Smooth muscle cell (in vitro differentiated cells): ENCODE results near the gene TENT4A. TPM values are rescaled to one million over a fixed set of nuclear protein-coding genes. Genes with fewer than 3 reads are reported as not detected.

Experiments used
- DNase-seq: peaks from one replicate; lab custom pipeline; 2025; ENCODE audit not compliant: unreplicated experiment; lab: John Stamatoyannopoulos, UW
- H2AFZ ChIP-seq: fragments of 200-600 bp; sonication (generic); 2 replicates; pipeline ENCODE4 v1.6.0; 2016; ENCODE audit warnings: antibody characterized with exemption, low read depth, mild to moderate bottlenecking
- H3F3A ChIP-seq: fragments of 200-600 bp; sonication (generic); 2 replicates; pipeline ENCODE4 v1.6.0; 2017; ENCODE audit warnings: antibody characterized with exemption, low read depth
- H3K27ac ChIP-seq: fragments of 200-600 bp; sonication (generic); 2 replicates; pipeline ENCODE4 v1.5.1; 2016; ENCODE audit warnings: low read depth, mild to moderate bottlenecking
- H3K27me3 ChIP-seq: fragments of 200-600 bp; sonication (generic); 2 replicates; pipeline ENCODE4 v1.6.1; 2016; ENCODE audit warnings: low read depth, mild to moderate bottlenecking
- H3K36me3 ChIP-seq: fragments of 200-600 bp; sonication (generic); 2 replicates; pipeline ENCODE4 v1.5.1; 2016; ENCODE audit warnings: low read depth
- H3K4me1 ChIP-seq: fragments of 200-600 bp; sonication (generic); 2 replicates; pipeline ENCODE4 v1.5.1; 2016; ENCODE audit warnings: low read depth
- H3K4me2 ChIP-seq: fragments of 200-600 bp; sonication (generic); 2 replicates; pipeline ENCODE4 v1.6.0; 2016; ENCODE audit warnings: mild to moderate bottlenecking
- H3K4me3 ChIP-seq: fragments of 200-600 bp; sonication (generic); 2 replicates; pipeline ENCODE4 v1.5.1; 2016; ENCODE audit warnings: mild to moderate bottlenecking
- H3K79me2 ChIP-seq: fragments of 200-600 bp; sonication (generic); 2 replicates; pipeline ENCODE4 v1.6.0; 2016; ENCODE audit warnings: low read depth, mild to moderate bottlenecking
- H3K9ac ChIP-seq: fragments of 200-600 bp; sonication (generic); 2 replicates; pipeline ENCODE4 v1.6.0; 2016; ENCODE audit warnings: low read depth
- H3K9me3 ChIP-seq: fragments of 200-600 bp; sonication (generic); replicated peaks from 2 replicates; pipeline ENCODE4 v1.5.1; 2016; ENCODE audit warnings: low read depth
- H4K20me1 ChIP-seq: fragments of 200-600 bp; sonication (generic); 2 replicates; pipeline ENCODE4 v1.6.0; 2016; ENCODE audit warnings: low read depth
- CTCF ChIP-seq: fragments of 200-600 bp; sonication (generic); IDR thresholded peaks from 2 replicates; pipeline ENCODE4 v1.5.1; 2017; ENCODE audit warnings: borderline replicate concordance, mild to moderate bottlenecking, antibody characterized with exemption; ENCODE audit not compliant: insufficient read depth, poor library complexity, severe bottlenecking
- WGBS: methylation state at CpG from one replicate; pipeline ENCODE4 v1.1.7; 2016; ENCODE audit warnings: low lambda C conversion rate; 5-methylcytosine and 5-hydroxymethylcytosine counted together
- polyA plus RNA-seq: library from polyadenylated mRNA; unstranded; fragments of >200 nt; fragmentation: Nextera tagmentation; extraction: Ambion mirVana; gene quantifications from 2 replicates; pipeline ENCODE4 v1.2.1, GENCODE V29; 2016
- total RNA-seq: library from RNA; depleted of rRNA; stranded (reverse); fragments of >200 nt; gene quantifications from 2 replicates; pipeline ENCODE4 v1.2.3, GENCODE V29; 2014

Gene TENT4A
- total and polyA plus RNA-seq, 2 experiments from 2014 or later, result 10.0 to 16.2 TPM

- Histone ChIP-seq H3K4me2 (no peak overlapping the region), H3F3A (no peaks in the 10 kb centered on the region), H3K27me3 (no peaks in the 10 kb centered on the region), H3K9ac (no peak overlapping the region), H3K79me2 (no peaks in the 10 kb centered on the region), H4K20me1 (no peaks in the 10 kb centered on the region), H3K27ac (no peak overlapping the region), H3K4me3 (no peak overlapping the region), H3K36me3 (no peaks in the 10 kb centered on the region), H3K4me1 (no peaks in the 10 kb centered on the region), H2AFZ (no peak overlapping the region), H3K9me3 (no peaks in the 10 kb centered on the region)
- WGBS, result 77% methylated on average over 5 of the region's 5 CpGs
- DNase-seq, result no peak
- TF ChIP-seq CTCF, result no peak
Measured at GRCh38 chr5:6673031-6673430, 40.2 kb upstream of the TENT4A start.

GRCh38 chr5:6673963-6674362 lies 39.3 kb upstream of the TENT4A start:
- Histone ChIP-seq H3K4me2 (no peak overlapping the region), H4K20me1 (no peaks in the 10 kb centered on the region), H3K9ac (no peak overlapping the region), H3K4me1 (no peaks in the 10 kb centered on the region), H3K79me2 (no peaks in the 10 kb centered on the region), H3K36me3 (no peaks in the 10 kb centered on the region), H3K27ac (no peak overlapping the region), H3K9me3 (no peaks in the 10 kb centered on the region), H3K27me3 (no peaks in the 10 kb centered on the region), H2AFZ (no peak overlapping the region), H3F3A (no peaks in the 10 kb centered on the region), H3K4me3 (no peak overlapping the region)
- no peak for DNase-seq
- 91% methylated on average over 1 of the region's 1 CpG for WGBS
- TF ChIP-seq CTCF, result no peak

- H3K4me2 ChIP-seq, result no peak overlapping the region
- H3K27me3 ChIP-seq, result no peaks in the 10 kb centered on the region
- H3K9me3 ChIP-seq, result no peaks in the 10 kb centered on the region
- no peak for DNase-seq
- H3K4me1 ChIP-seq, result no peaks in the 10 kb centered on the region
- TF ChIP-seq CTCF, result no peak
- no peaks in the 10 kb centered on the region for H3K79me2 ChIP-seq
- H3K27ac ChIP-seq, result no peak overlapping the region
- no peak overlapping the region for H3K9ac ChIP-seq
- no peaks in the 10 kb centered on the region for H3K36me3 ChIP-seq
- H3K4me3 ChIP-seq, result no peak overlapping the region
- no peaks in the 10 kb centered on the region for H3F3A ChIP-seq
- 96% methylated on average over 3 of the region's 3 CpGs for WGBS
- no peaks in the 10 kb centered on the region for H4K20me1 ChIP-seq
- no peak overlapping the region for H2AFZ ChIP-seq
Measured at GRCh38 chr5:6674421-6674820, 38.8 kb upstream of the TENT4A start.

- Histone ChIP-seq H3K9me3 (no peaks in the 10 kb centered on the region), H3K79me2 (no peaks in the 10 kb centered on the region), H3K4me2 (no peak overlapping the region), H3F3A (no peaks in the 10 kb centered on the region), H3K27me3 (no peaks in the 10 kb centered on the region), H4K20me1 (no peaks in the 10 kb centered on the region), H3K36me3 (no peaks in the 10 kb centered on the region), H3K27ac (no peak overlapping the region), H3K9ac (no peak overlapping the region), H3K4me1 (no peaks in the 10 kb centered on the region), H3K4me3 (no peak overlapping the region), H2AFZ (no peak overlapping the region)
- TF ChIP-seq CTCF, result no peak
- 96% methylated on average over 10 of the region's 10 CpGs for WGBS
- DNase-seq, result no peak
Measured at GRCh38 chr5:6674886-6675285, 38.3 kb upstream of the TENT4A start.
